NCI-H128 (cell line): ENCODE results near the gene MTX1.
A peak's percentile ranks its signal among the peaks of the same experiment; 100 is the strongest.

Experiments
- DNase-seq: peaks from one replicate; lab custom pipeline; 2025; ENCODE audit not compliant: unreplicated experiment; lab: John Stamatoyannopoulos, UW

Gene MTX1

DNA sequence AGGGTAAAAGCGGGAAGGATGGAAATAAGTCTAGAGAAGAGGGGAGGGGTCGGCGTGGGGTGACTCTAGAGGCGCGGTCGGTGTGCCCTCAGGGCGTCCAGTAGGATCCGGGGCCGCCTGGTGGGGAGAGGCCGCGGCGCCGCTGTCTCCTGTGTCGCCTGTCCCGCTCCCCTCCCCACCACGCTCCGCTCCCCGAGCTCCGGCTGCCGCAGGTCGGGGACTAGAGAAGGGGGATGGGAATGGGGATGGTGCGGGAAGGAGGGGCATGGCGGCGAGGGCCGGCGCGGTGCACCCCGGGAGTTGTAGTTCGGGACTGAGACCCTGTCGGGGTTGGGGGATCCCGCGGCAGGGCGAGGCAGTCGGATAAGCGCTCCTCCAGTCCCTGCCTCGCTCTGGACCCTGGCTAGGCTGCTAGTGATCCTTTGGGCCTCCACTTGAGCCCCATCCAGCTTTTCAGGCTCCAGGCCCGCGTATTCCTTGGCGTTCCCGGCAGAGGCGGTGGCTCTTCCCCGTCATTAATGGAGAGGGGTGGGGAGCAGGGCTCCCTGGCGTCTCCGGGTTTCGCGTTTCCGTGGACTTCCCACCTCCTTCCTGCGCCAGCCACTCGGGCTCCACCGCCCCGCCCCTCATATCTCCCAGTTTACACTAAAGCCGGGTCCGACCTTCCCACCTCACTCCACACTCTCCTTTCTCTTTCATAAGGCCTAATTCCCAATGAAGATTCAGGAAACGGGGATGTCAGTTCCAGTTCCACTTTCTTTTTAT, 46.9 kb downstream of the MTX1 start, which contains the start of gene ENTREP3:
Gene ENTREP3 (minus strand): TSS at position 241 of the 765 bp plus-strand sequence. CDS start 606 bp downstream, outside the sequence.
- peak; percentile 83 for DNase-seq

- DNase-seq: no peak
Measured at GRCh38 chr1:155256058-155256852, 47.8 kb downstream of the MTX1 start.

GRCh38 chr1:155260276-155260675, 51.8 kb downstream of the MTX1 start:
- no peak for DNase-seq

- DNase-seq: no peak
Measured at GRCh38 chr1:155261493-155261851, 53.0 kb downstream of the MTX1 start.

DNA sequence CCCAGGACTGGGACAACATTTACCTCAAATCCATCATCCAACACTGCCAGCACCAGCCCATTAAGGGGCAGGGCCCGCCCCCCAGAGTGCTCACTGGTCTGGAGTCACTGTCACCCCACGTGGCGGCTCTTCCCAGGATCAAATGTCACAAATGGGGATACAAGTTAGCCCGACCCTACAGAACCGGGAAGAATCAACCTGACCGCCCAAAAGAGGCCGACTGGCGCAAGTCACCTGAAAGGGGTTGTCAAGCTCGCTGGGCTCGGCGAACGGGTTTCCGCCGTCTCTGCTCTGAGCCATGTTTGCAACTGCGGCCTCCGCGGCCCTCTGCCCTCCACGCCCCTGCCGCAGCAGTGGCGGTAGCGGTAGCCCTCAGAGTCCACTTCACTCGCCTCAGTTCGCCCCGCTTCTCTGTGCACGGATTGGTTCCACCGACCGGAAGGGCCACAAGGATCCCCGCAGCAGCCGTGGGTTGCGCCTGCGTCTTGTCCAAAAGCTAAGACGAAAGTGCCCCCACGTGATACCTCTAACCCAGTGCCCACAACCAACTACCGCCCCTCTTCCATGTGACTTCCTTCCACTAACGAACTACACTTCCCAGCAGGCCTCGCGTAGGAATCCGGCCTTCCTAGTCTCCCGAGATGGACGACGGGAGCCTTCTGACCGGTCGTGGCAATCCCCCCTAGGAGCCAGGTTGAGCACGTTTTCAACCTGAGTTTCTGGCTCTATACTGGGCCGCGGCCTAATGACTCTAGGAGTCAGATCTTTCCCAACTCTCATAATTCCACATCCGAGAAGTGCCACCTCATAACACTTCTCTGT, 53.6 kb downstream of the MTX1 start, which contains the start of gene SCAMP3:
Gene SCAMP3 (minus strand): TSS at position 509 of the 822 bp plus-strand sequence. CDS start 209 bp downstream, at position 300.
- DNase-seq: peak; percentile 95

DNA sequence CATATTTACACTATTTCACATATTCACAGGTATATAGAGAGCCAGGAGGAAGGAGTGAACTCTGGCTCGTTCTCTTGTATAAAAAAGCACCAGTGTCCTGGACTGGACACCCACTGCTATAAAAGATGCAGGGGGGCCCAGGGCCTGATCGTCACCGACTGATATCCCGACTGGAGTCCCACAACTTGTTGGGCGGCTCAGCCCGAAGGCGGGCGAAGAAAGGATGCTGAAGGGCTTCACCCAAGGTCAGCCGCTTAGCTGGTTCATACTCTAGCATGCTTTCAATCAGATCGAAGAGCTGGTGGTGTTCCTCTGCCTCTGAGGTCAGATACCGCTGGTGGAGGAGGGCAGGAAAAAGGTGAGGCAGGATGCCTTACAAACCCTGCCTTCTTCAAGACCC, 54.6 kb downstream of the MTX1 start:
- no peak for DNase-seq
